ENCODE data around the gene FSTL4. TPM values are rescaled to one million over a fixed set of nuclear protein-coding genes. Genes with fewer than 3 reads are reported as not detected.

The FSTL4 gene
- total and polyA plus RNA-seq, 4 donors = 0.08 to 1.4 (median 0.31) TPM

- Histone ChIP-seq H3K27me3 (ENCODE audit: control insufficient read depth in 3 of 3, insufficient read depth in 3 of 3, low read length in 2 of 3) (peaks cover 0 to 2% (median 0%) of the 10 kb centered on the region in 3 donors), H3K9ac (ENCODE audit: insufficient read depth in 1 of 2, low read length in 2 of 2) (no peak overlapping the region), H3K4me1 (ENCODE audit: control insufficient read depth in 5 of 5, insufficient read depth in 5 of 5, low read length in 5 of 5) (no peaks in the 10 kb centered on the region), H3K36me3 (ENCODE audit: control insufficient read depth in 4 of 4, insufficient read depth in 4 of 4, low read length in 4 of 4) (no peaks in the 10 kb centered on the region), H3K27ac (ENCODE audit: low read depth in 1 of 2, low read length in 1 of 2) (no peak overlapping the region), H3K4me3 (no peak overlapping the region), H3K9me3 (ENCODE audit: control insufficient read depth in 4 of 4, insufficient read depth in 3 of 4, low read length in 3 of 4) (peaks cover 0 to under 1% (median 0%) of the 10 kb centered on the region in 4 donors)
- TF ChIP-seq, protein P1, sequence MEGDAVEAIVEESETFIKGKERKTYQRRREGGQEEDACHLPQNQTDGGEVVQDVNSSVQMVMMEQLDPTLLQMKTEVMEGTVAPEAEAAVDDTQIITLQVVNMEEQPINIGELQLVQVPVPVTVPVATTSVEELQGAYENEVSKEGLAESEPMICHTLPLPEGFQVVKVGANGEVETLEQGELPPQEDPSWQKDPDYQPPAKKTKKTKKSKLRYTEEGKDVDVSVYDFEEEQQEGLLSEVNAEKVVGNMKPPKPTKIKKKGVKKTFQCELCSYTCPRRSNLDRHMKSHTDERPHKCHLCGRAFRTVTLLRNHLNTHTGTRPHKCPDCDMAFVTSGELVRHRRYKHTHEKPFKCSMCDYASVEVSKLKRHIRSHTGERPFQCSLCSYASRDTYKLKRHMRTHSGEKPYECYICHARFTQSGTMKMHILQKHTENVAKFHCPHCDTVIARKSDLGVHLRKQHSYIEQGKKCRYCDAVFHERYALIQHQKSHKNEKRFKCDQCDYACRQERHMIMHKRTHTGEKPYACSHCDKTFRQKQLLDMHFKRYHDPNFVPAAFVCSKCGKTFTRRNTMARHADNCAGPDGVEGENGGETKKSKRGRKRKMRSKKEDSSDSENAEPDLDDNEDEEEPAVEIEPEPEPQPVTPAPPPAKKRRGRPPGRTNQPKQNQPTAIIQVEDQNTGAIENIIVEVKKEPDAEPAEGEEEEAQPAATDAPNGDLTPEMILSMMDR (IDR thresholded peaks at IDR 0.05; ENCODE audit: control extremely low read depth, extremely low read depth) = no peak
- 67 to 74% methylated on average over 4 of the region's 4 CpGs for WGBS, 2 donors
- ATAC-seq (ENCODE audit: insufficient read depth, low FRiP score) = no peak
- DNase-seq = no peak
Measured at GRCh38 chr5:133389066-133389590, 223.2 kb downstream of the FSTL4 start.

GRCh38 chr5:133387621-133388020, 224.7 kb downstream of the FSTL4 start:
- whole genome bisulfite sequencing, 2 donors = 94 to 95% methylated on average over 9 of the region's 9 CpGs
- no peaks in the 10 kb centered on the region for H3K4me1 ChIP-seq (ENCODE audit: control insufficient read depth in 5 of 5, insufficient read depth in 5 of 5, low read length in 5 of 5)
- no peak overlapping the region for H3K9ac ChIP-seq (ENCODE audit: insufficient read depth in 1 of 2, low read length in 2 of 2)
- ATAC-seq (ENCODE audit: insufficient read depth, low FRiP score) = no peak
- no peak for DNase-seq
- H3K9me3 ChIP-seq (ENCODE audit: control insufficient read depth in 4 of 4, insufficient read depth in 3 of 4, low read length in 3 of 4) = no peaks in the 10 kb centered on the region
- H3K27ac ChIP-seq (ENCODE audit: low read depth in 1 of 2, low read length in 1 of 2) = no peak overlapping the region
- H3K36me3 ChIP-seq (ENCODE audit: control insufficient read depth in 4 of 4, insufficient read depth in 4 of 4, low read length in 4 of 4) = no peaks in the 10 kb centered on the region
- H3K27me3 ChIP-seq (ENCODE audit: control insufficient read depth in 3 of 3, insufficient read depth in 3 of 3, low read length in 2 of 3) = peaks cover 0 to 9% (median 0%) of the 10 kb centered on the region in 3 donors
- TF ChIP-seq, protein P1 (IDR thresholded peaks at IDR 0.05; ENCODE audit: control extremely low read depth, extremely low read depth) = no peak
- H3K4me3 ChIP-seq = no peak overlapping the region

DNA sequence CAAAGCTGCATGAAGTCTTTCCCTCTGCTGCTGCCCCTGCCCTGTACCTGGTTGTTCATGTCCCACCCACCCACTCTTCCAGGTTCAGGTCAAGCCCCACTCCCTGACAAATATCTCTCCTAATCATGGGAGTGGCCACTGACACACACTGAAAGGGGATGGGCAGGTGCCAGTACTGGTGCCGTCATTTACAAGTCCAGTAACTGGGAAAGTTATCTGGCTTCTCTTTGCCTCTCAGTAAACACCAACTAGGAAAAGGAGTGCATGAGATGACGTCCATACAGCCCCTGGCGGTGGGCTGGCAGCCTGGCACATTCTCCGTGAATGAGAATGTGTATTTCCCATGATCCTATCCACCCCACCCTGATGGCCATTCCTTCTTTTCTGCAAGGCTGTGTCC, 225.2 kb downstream of the FSTL4 start:
- no peak for DNase-seq
- no peak overlapping the region for H3K27ac ChIP-seq (ENCODE audit: low read depth in 1 of 2, low read length in 1 of 2)
- 65 to 70% methylated on average over 4 of the region's 4 CpGs for WGBS, 2 donors
- no peaks in the 10 kb centered on the region for H3K4me1 ChIP-seq (ENCODE audit: control insufficient read depth in 5 of 5, insufficient read depth in 5 of 5, low read length in 5 of 5)
- peaks cover 0 to 9% (median 0%) of the 10 kb centered on the region in 3 donors for H3K27me3 ChIP-seq (ENCODE audit: control insufficient read depth in 3 of 3, insufficient read depth in 3 of 3, low read length in 2 of 3)
- H3K36me3 ChIP-seq (ENCODE audit: control insufficient read depth in 4 of 4, insufficient read depth in 4 of 4, low read length in 4 of 4) = no peaks in the 10 kb centered on the region
- H3K9me3 ChIP-seq (ENCODE audit: control insufficient read depth in 4 of 4, insufficient read depth in 3 of 4, low read length in 3 of 4) = no peaks in the 10 kb centered on the region
- no peak overlapping the region for H3K9ac ChIP-seq (ENCODE audit: insufficient read depth in 1 of 2, low read length in 2 of 2)
- TF ChIP-seq, protein P1 (IDR thresholded peaks at IDR 0.05; ENCODE audit: control extremely low read depth, extremely low read depth) = no peak
- H3K4me3 ChIP-seq = no peak overlapping the region
- no peak for ATAC-seq (ENCODE audit: insufficient read depth, low FRiP score)

- H3K9me3 ChIP-seq (ENCODE audit: control insufficient read depth in 4 of 4, insufficient read depth in 3 of 4, low read length in 3 of 4) = no peaks in the 10 kb centered on the region
- H3K27ac ChIP-seq (ENCODE audit: low read depth in 1 of 2, low read length in 1 of 2) = no peak overlapping the region
- H3K9ac ChIP-seq (ENCODE audit: insufficient read depth in 1 of 2, low read length in 2 of 2) = no peak overlapping the region
- WGBS, 2 donors = 71 to 73% methylated on average over 10 of the region's 10 CpGs
- no peak overlapping the region for H3K4me3 ChIP-seq
- H3K36me3 ChIP-seq (ENCODE audit: control insufficient read depth in 4 of 4, insufficient read depth in 4 of 4, low read length in 4 of 4) = no peaks in the 10 kb centered on the region
- no peaks in the 10 kb centered on the region for H3K4me1 ChIP-seq (ENCODE audit: control insufficient read depth in 5 of 5, insufficient read depth in 5 of 5, low read length in 5 of 5)
- ATAC-seq (ENCODE audit: insufficient read depth, low FRiP score) = no peak
- no peak for DNase-seq
- TF ChIP-seq, protein P1 (IDR thresholded peaks at IDR 0.05; ENCODE audit: control extremely low read depth, extremely low read depth) = no peak
- peaks cover 0 to 9% (median 0%) of the 10 kb centered on the region in 3 donors for H3K27me3 ChIP-seq (ENCODE audit: control insufficient read depth in 3 of 3, insufficient read depth in 3 of 3, low read length in 2 of 3)
Measured at GRCh38 chr5:133386662-133387061, 225.7 kb downstream of the FSTL4 start.
